GM12864 (cell line): ENCODE data around the gene TRIO.
A peak's percentile ranks its signal among the peaks of the same experiment; 100 is the strongest.

ENCODE experiments used
- DNase-seq: peaks from one replicate; pipeline ENCODE4 v3.0.0-alpha.2; 2011; ENCODE audit warnings: low read depth
- H3K4me3 ChIP-seq: 2 replicates; pipeline ENCODE4 v1.5.1; 2011; ENCODE audit warnings: mild to moderate bottlenecking, low read depth, low read length, control low read depth
- CTCF ChIP-seq: IDR thresholded peaks from 2 replicates; pipeline ENCODE4 v1.5.1; 2011; ENCODE audit warnings: low read depth, mild to moderate bottlenecking, moderate library complexity, low read length, control low read depth, inconsistent platforms; ENCODE audit errors: missing control alignments

The TRIO gene

GRCh38 chr5:14400611-14401010 lies 257.5 kb downstream of the TRIO start:
- no peak for TF ChIP-seq CTCF
- no peak overlapping the region for H3K4me3 ChIP-seq
- DNase-seq, result no peak

GRCh38 chr5:14401639-14402038 lies 258.5 kb downstream of the TRIO start:
- no peak overlapping the region for H3K4me3 ChIP-seq
- no peak for DNase-seq
- no peak for TF ChIP-seq CTCF

GRCh38 chr5:14402424-14402823 lies 259.3 kb downstream of the TRIO start:
- no peak overlapping the region for H3K4me3 ChIP-seq
- no peak for TF ChIP-seq CTCF
- DNase-seq, result no peak

- no peak for DNase-seq
- H3K4me3 ChIP-seq, result no peak overlapping the region
- TF ChIP-seq CTCF, result no peak
Observed at GRCh38 chr5:14404780-14405179, 261.6 kb downstream of the TRIO start.

GRCh38 chr5:14405267-14405666 lies 262.1 kb downstream of the TRIO start:
- no peak overlapping the region for H3K4me3 ChIP-seq
- no peak for DNase-seq
- TF ChIP-seq CTCF, result peak; percentile 12

- no peak for DNase-seq
Observed at GRCh38 chr5:14405706-14406553, 262.8 kb downstream of the TRIO start.

More at GRCh38 chr5:14405706-14406553, 262.8 kb downstream of the TRIO start:
- no peak overlapping the region for H3K4me3 ChIP-seq
- TF ChIP-seq CTCF, result no peak
